ENCODE data around the gene TFIP11.

TFIP11 gene

GRCh38 chr22:26463101-26463661 lies 49.1 kb downstream of the TFIP11 start:
- TF ChIP-seq CTCF (IDR thresholded peaks at IDR 0.05) = no peak
- Histone ChIP-seq H3K9me3 (no peaks in the 10 kb centered on the region), H3K36me3 (peaks cover 38% of the 10 kb centered on the region), H3K27ac (no peak overlapping the region), H3K4me1 (ENCODE audit: control insufficient read depth in 1 of 2, insufficient read depth in 1 of 2, low read depth in 1 of 2, low read length in 1 of 2) (peaks cover 8 to 11% of the 10 kb centered on the region in 2 experiments), H3K27me3 (no peaks in the 10 kb centered on the region), H3K4me3 (ENCODE audit: low read depth in 1 of 2, low read length in 1 of 2) (no peak overlapping the region)

GRCh38 chr22:26462641-26463040 lies 49.6 kb downstream of the TFIP11 start:
- no peak for TF ChIP-seq CTCF (IDR thresholded peaks at IDR 0.05)
- no peak overlapping the region for H3K27ac ChIP-seq
- no peak overlapping the region for H3K4me3 ChIP-seq (ENCODE audit: low read depth in 1 of 2, low read length in 1 of 2)
- no peaks in the 10 kb centered on the region for H3K9me3 ChIP-seq
- peaks cover 39% of the 10 kb centered on the region for H3K36me3 ChIP-seq
- H3K4me1 ChIP-seq (ENCODE audit: control insufficient read depth in 1 of 2, insufficient read depth in 1 of 2, low read depth in 1 of 2, low read length in 1 of 2) = peaks cover 8 to 11% of the 10 kb centered on the region in 2 experiments
- H3K27me3 ChIP-seq = no peaks in the 10 kb centered on the region

- TF ChIP-seq CTCF (IDR thresholded peaks at IDR 0.05) = no peak
- Histone ChIP-seq H3K36me3 (peaks cover 44% of the 10 kb centered on the region), H3K27me3 (no peaks in the 10 kb centered on the region), H3K9me3 (no peaks in the 10 kb centered on the region), H3K27ac (no peak overlapping the region), H3K4me3 (ENCODE audit: low read depth in 1 of 2, low read length in 1 of 2) (no peak overlapping the region), H3K4me1 (ENCODE audit: control insufficient read depth in 1 of 2, insufficient read depth in 1 of 2, low read depth in 1 of 2, low read length in 1 of 2) (peaks cover 8 to 11% of the 10 kb centered on the region in 2 experiments)
Measured at GRCh38 chr22:26462051-26462450, 50.2 kb downstream of the TFIP11 start.

GRCh38 chr22:26461188-26461810 lies 51.0 kb downstream of the TFIP11 start:
- TF ChIP-seq CTCF (IDR thresholded peaks at IDR 0.05) = peak; percentile 51
- H3K9me3 ChIP-seq = no peaks in the 10 kb centered on the region
- H3K36me3 ChIP-seq = peaks cover 40% of the 10 kb centered on the region
- no peak overlapping the region for H3K27ac ChIP-seq
- no peak overlapping the region for H3K4me3 ChIP-seq (ENCODE audit: low read depth in 1 of 2, low read length in 1 of 2)
- no peaks in the 10 kb centered on the region for H3K27me3 ChIP-seq
- H3K4me1 ChIP-seq (ENCODE audit: control insufficient read depth in 1 of 2, insufficient read depth in 1 of 2, low read depth in 1 of 2, low read length in 1 of 2) = peaks cover 8 to 11% of the 10 kb centered on the region in 2 experiments

- H3K9me3 ChIP-seq = no peaks in the 10 kb centered on the region
- no peaks in the 10 kb centered on the region for H3K27me3 ChIP-seq
- H3K4me1 ChIP-seq (ENCODE audit: control insufficient read depth in 1 of 2, insufficient read depth in 1 of 2, low read depth in 1 of 2, low read length in 1 of 2) = peaks cover 8 to 11% of the 10 kb centered on the region in 2 experiments
- H3K36me3 ChIP-seq = peaks cover 36% of the 10 kb centered on the region
- H3K27ac ChIP-seq = no peak overlapping the region
- TF ChIP-seq CTCF (IDR thresholded peaks at IDR 0.05) = no peak
- H3K4me3 ChIP-seq (ENCODE audit: low read depth in 1 of 2, low read length in 1 of 2) = no peak overlapping the region
Measured at GRCh38 chr22:26460202-26460601, 52.1 kb downstream of the TFIP11 start.

Measured in neutrophil (primary cell).